Measurements from ENCODE around the gene APOBEC3B.
"Not testable (repeated sequence)": the region's sequence is repeated elsewhere in the genome, so short reads cannot be mapped to it uniquely, and the experiment has no call there.

APOBEC3B gene

GRCh38 chr22:38981992-38982927, at the start of gene APOBEC3B:
APOBEC3B (plus strand) TSS chr22:38982347; CDS start chr22:38982454, 107 bp downstream.
- in situ Hi-C loops (cut with MboI; ENCODE audit: low sequenced_read_pairs): no loop called here

- in situ Hi-C loops (cut with MboI; ENCODE audit: low sequenced_read_pairs): no loop called here
These were observed 47.1 kb upstream of the APOBEC3B start for GRCh38 chr22:38935023-38935422.

- in situ Hi-C loops (cut with MboI; ENCODE audit: low sequenced_read_pairs): no loop called here
These were observed 46.5 kb upstream of the APOBEC3B start for GRCh38 chr22:38935616-38936015.

- in situ Hi-C loops (cut with MboI; ENCODE audit: low sequenced_read_pairs): no loop called here
These were observed 45.6 kb upstream of the APOBEC3B start for GRCh38 chr22:38936562-38936961.

GRCh38 chr22:38937036-38937435, 45.1 kb upstream of the APOBEC3B start:
- in situ Hi-C loops (cut with MboI; ENCODE audit: low sequenced_read_pairs): no loop called here

GRCh38 chr22:38937541-38937940, 44.6 kb upstream of the APOBEC3B start:
- in situ Hi-C loops (cut with MboI; ENCODE audit: low sequenced_read_pairs): no loop called here

- in situ Hi-C loops (cut with MboI; ENCODE audit: low sequenced_read_pairs): no loop called here
These were observed 43.9 kb upstream of the APOBEC3B start for GRCh38 chr22:38938221-38938620.

- in situ Hi-C loops (cut with MboI; ENCODE audit: low sequenced_read_pairs): no loop called here
These were observed 43.2 kb upstream of the APOBEC3B start for GRCh38 chr22:38938925-38939324.

- in situ Hi-C loops (cut with MboI; ENCODE audit: low sequenced_read_pairs): no loop called here
These were observed 41.2 kb upstream of the APOBEC3B start for GRCh38 chr22:38940811-38941384.

GRCh38 chr22:38941488-38941987, 40.6 kb upstream of the APOBEC3B start:
- in situ Hi-C loops (cut with MboI; ENCODE audit: low sequenced_read_pairs): no loop called here

- in situ Hi-C loops (cut with MboI; ENCODE audit: low sequenced_read_pairs): no loop called here
These were observed 39.4 kb upstream of the APOBEC3B start for GRCh38 chr22:38942702-38943101.

- in situ Hi-C loops (cut with MboI; ENCODE audit: low sequenced_read_pairs): no loop called here
These were observed 38.9 kb upstream of the APOBEC3B start for GRCh38 chr22:38943201-38943600.

- in situ Hi-C loops (cut with MboI; ENCODE audit: low sequenced_read_pairs): no loop called here
These were observed 38.3 kb upstream of the APOBEC3B start for GRCh38 chr22:38943882-38944281.

GRCh38 chr22:38944653-38945052, 37.5 kb upstream of the APOBEC3B start:
- in situ Hi-C loops (cut with MboI; ENCODE audit: low sequenced_read_pairs): no loop called here

GRCh38 chr22:38945706-38946338, 36.3 kb upstream of the APOBEC3B start:
- in situ Hi-C loops (cut with MboI; ENCODE audit: low sequenced_read_pairs): not testable (repeated sequence)

- in situ Hi-C loops (cut with MboI; ENCODE audit: low sequenced_read_pairs): no loop called here
These were observed 35.4 kb upstream of the APOBEC3B start for GRCh38 chr22:38946771-38947170.

- in situ Hi-C loops (cut with MboI; ENCODE audit: low sequenced_read_pairs): no loop called here
These were observed 34.6 kb upstream of the APOBEC3B start for GRCh38 chr22:38947321-38948140.

- in situ Hi-C loops (cut with MboI; ENCODE audit: low sequenced_read_pairs): no loop called here
These were observed 33.8 kb upstream of the APOBEC3B start for GRCh38 chr22:38948181-38948940.

GRCh38 chr22:38949889-38950405, 32.2 kb upstream of the APOBEC3B start:
- in situ Hi-C loops (cut with MboI; ENCODE audit: low sequenced_read_pairs): no loop called here

Data from HL-60/S4 treated with phorbol 12-myristate 13-acetate at 8.2 ng/mL for 4 days and 3 days (cell line).